Common myeloid progenitor, CD34-positive (primary cell): Measurements from ENCODE around the gene ST6GALNAC3.
"Not testable (repeated sequence)": the region's sequence is repeated elsewhere in the genome, so short reads cannot be mapped to it uniquely, and the experiment has no call there.

Experiments
- CTCF ChIA-PET: fragments of 350-600 bp; sonication (Branson Sonifier 250); formaldehyde crosslinking; loops from one replicate; lab custom pipeline; 2021; ENCODE audit warnings: antibody characterized with exemption; lab: Charles Lee
- POLR2A ChIA-PET: fragments of 350-600 bp; sonication (Branson Sonifier 250); formaldehyde crosslinking; loops from one replicate; lab custom pipeline; 2021; ENCODE audit warnings: antibody characterized with exemption; lab: Charles Lee
- DNase-seq, 3 donors: peaks; one replicate each; pipeline versions ENCODE4 v3.0.0 to v3.0.0-alpha.2; 2013
- H3K27ac ChIP-seq, 2 experiments: 1 replicate in 1 of 2; 2 replicates in 1 of 2; pipeline ENCODE4 v1.7.0; 2013; ENCODE audit warnings: inconsistent platforms in 2 of 2, low read length in 2 of 2, mild to moderate bottlenecking in 2 of 2, low read depth in 1 of 2, moderate library complexity in 1 of 2; ENCODE audit not compliant: severe bottlenecking in 2 of 2, insufficient read depth in 1 of 2, poor library complexity in 1 of 2
- H3K27me3 ChIP-seq, 5 experiments: replicated peaks in 2 of 5; 1 replicate in 3 of 5; 2 replicates in 2 of 5; pipeline versions ENCODE4 v1.6.1 to v1.7.0; 2013; ENCODE audit warnings: low read length in 4 of 5, mild to moderate bottlenecking in 2 of 5, moderate library complexity in 2 of 5, inconsistent platforms in 1 of 5; ENCODE audit not compliant: insufficient read depth in 5 of 5, control insufficient read depth in 4 of 5
- H3K36me3 ChIP-seq, 4 experiments: 1 replicate in 2 of 4; 2 replicates in 2 of 4; pipeline versions ENCODE4 v1.6.1 to v1.7.0; 2013; ENCODE audit warnings: low read length in 3 of 4, control low read depth in 1 of 4, mild to moderate bottlenecking in 1 of 4; ENCODE audit not compliant: control insufficient read depth in 4 of 4, insufficient read depth in 4 of 4
- H3K4me1 ChIP-seq, 4 experiments: 1 replicate in 3 of 4; 2 replicates in 1 of 4; pipeline versions ENCODE4 v1.6.1 to v1.7.1; 2013; ENCODE audit warnings: low read length in 3 of 4, mild to moderate bottlenecking in 3 of 4, control low read depth in 1 of 4, inconsistent platforms in 1 of 4, moderate library complexity in 1 of 4; ENCODE audit not compliant: control insufficient read depth in 4 of 4, insufficient read depth in 4 of 4; ENCODE audit errors: control extremely low read depth in 1 of 4
- H3K4me3 ChIP-seq, 7 experiments: 1 replicate in 4 of 7; 2 replicates in 3 of 7; pipeline versions ENCODE4 v1.5.1 to v1.7.0; 2013; ENCODE audit warnings: mild to moderate bottlenecking in 7 of 7, low read length in 6 of 7, moderate library complexity in 6 of 7, inconsistent platforms in 2 of 7, low read depth in 2 of 7, control low read depth in 1 of 7; ENCODE audit not compliant: insufficient read depth in 4 of 7, control insufficient read depth in 1 of 7; ENCODE audit errors: extremely low read depth in 1 of 7
- H3K9me3 ChIP-seq, 5 experiments: 1 replicate in 4 of 5; 2 replicates in 1 of 5; pipeline versions ENCODE4 v1.6.1 to v1.7.1; 2013; ENCODE audit warnings: low read length in 4 of 5, mild to moderate bottlenecking in 2 of 5, inconsistent platforms in 1 of 5, low read depth in 1 of 5, moderate library complexity in 1 of 5; ENCODE audit not compliant: control insufficient read depth in 4 of 5, insufficient read depth in 2 of 5; ENCODE audit errors: control extremely low read depth in 1 of 5
- WGBS: methylation state at CpG from one replicate; pipeline ENCODE4 v1.1.5; 2013; ENCODE audit not compliant: insufficient coverage; 5-methylcytosine and 5-hydroxymethylcytosine counted together

The ST6GALNAC3 gene

GRCh38 chr1:76037324-76037723, 37.2 kb upstream of the ST6GALNAC3 start:
- 88% methylated on average over 4 of the region's 4 CpGs for WGBS
- Histone ChIP-seq H3K27me3 (no peaks in the 10 kb centered on the region), H3K27ac (no peak overlapping the region), H3K4me3 (no peak overlapping the region), H3K4me1 (peaks cover 0 to 5% (median 2%) of the 10 kb centered on the region in 4 experiments), H3K36me3 (no peaks in the 10 kb centered on the region), H3K9me3 (no peaks in the 10 kb centered on the region)
- ChIA-PET POLR2A (no interaction called here), CTCF (interaction anchor here (1.1 kb wide), 1 partner anchor 117 kb away, joined by 3 read pairs; no protein-coding TSS in a partner anchor)
- no peak for DNase-seq

DNA sequence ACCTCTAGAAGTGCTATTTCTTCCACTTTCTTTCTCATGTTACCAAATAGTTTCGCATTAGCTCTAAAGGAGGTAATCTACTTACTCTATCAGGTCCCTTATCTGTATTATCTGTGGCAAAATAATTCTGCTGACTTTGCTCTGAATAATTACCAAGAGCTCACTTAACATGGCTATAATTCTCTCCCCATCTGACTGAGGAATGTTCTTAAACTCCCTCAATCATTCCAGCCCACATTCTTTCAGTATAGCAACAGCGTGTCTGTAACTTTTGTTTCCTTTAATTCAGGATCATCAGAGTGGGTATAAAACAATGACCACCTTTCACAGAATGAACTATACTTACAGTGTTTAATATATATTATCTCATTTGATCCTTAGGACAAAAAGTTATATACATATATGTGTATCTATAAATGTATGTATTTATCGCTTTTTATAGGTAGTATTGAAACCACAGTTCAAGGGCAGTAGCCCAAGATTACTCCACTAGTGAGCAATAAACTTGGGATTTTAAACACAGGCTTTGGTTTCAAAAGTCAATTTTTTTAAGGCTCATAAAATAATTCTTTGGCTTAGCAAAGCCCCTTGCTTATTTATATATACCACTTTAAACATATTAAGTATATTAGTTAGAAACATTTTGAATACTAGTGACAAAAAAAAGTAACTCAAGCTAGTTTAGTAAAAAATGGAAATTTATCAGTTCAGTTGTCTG, 36.1 kb upstream of the ST6GALNAC3 start:
- H3K27me3 ChIP-seq: no peaks in the 10 kb centered on the region
- DNase-seq: no peak
- H3K4me3 ChIP-seq: no peak overlapping the region
- POLR2A ChIA-PET: no interaction called here
- H3K27ac ChIP-seq: no peak overlapping the region
- WGBS: no CpG with 5 or more reads among the region's 3 CpGs
- no peaks in the 10 kb centered on the region for H3K36me3 ChIP-seq
- no peaks in the 10 kb centered on the region for H3K9me3 ChIP-seq
- H3K4me1 ChIP-seq: no peaks in the 10 kb centered on the region
- CTCF ChIA-PET: interaction anchor here (0.6 to 1.1 kb wide), 2 partner anchors 116 to 1865 kb away, joined by 3 read pairs; no protein-coding TSS in a partner anchor

DNA sequence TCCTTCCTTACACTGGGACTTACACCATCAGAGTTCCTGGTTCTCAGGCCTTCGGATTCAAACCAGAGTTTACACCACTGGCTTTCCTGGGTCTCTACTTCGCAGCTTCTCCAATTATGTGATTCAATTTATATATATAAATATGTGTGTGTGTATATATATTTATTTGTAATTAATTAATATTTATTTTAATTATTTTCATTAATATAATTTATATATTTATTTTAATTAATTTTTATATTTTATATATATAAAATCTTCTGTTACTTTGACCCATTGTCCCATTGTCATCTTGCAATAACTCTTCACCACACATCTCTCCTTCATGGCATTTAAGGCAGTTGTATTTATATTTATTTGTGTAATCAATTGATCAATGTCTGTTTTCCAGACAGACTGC, 28.4 kb upstream of the ST6GALNAC3 start:
- H3K36me3 ChIP-seq: no peaks in the 10 kb centered on the region
- no peak overlapping the region for H3K4me3 ChIP-seq
- no peaks in the 10 kb centered on the region for H3K9me3 ChIP-seq
- ChIA-PET CTCF (interaction anchor here (1.3 kb wide), 1 partner anchor 12 kb away, joined by 4 read pairs; no protein-coding TSS in a partner anchor), POLR2A (no interaction called here)
- no CpG with 5 or more reads among the region's 2 CpGs for WGBS
- no peak overlapping the region for H3K27ac ChIP-seq
- DNase-seq: no peak
- no peaks in the 10 kb centered on the region for H3K4me1 ChIP-seq
- no peaks in the 10 kb centered on the region for H3K27me3 ChIP-seq

GRCh38 chr1:76048219-76048618, 26.3 kb upstream of the ST6GALNAC3 start:
- peaks cover 0 to 5% (median 2%) of the 10 kb centered on the region in 4 experiments for H3K4me1 ChIP-seq
- H3K4me3 ChIP-seq: no peak overlapping the region
- H3K36me3 ChIP-seq: no peaks in the 10 kb centered on the region
- no peak overlapping the region for H3K27ac ChIP-seq
- H3K9me3 ChIP-seq: no peaks in the 10 kb centered on the region
- POLR2A ChIA-PET: no interaction called here
- CTCF ChIA-PET: no interaction called here
- 100% methylated on average over 1 of the region's 1 CpG for WGBS
- no peaks in the 10 kb centered on the region for H3K27me3 ChIP-seq
- DNase-seq: no peak

GRCh38 chr1:76048926-76049325, 25.6 kb upstream of the ST6GALNAC3 start:
- peaks cover 0 to 7% (median 4%) of the 10 kb centered on the region in 4 experiments for H3K4me1 ChIP-seq
- POLR2A ChIA-PET: no interaction called here
- no peaks in the 10 kb centered on the region for H3K9me3 ChIP-seq
- H3K36me3 ChIP-seq: no peaks in the 10 kb centered on the region
- no peak for DNase-seq
- H3K27me3 ChIP-seq: no peaks in the 10 kb centered on the region
- H3K27ac ChIP-seq: no peak overlapping the region
- no CpG with 5 or more reads among the region's 1 CpG for WGBS
- no peak overlapping the region for H3K4me3 ChIP-seq
- CTCF ChIA-PET: no interaction called here

- WGBS: no CpG with 5 or more reads among the region's 4 CpGs
- Histone ChIP-seq H3K27me3 (no peaks in the 10 kb centered on the region), H3K4me3 (no peak overlapping the region), H3K4me1 (peaks cover 0 to 7% (median 4%) of the 10 kb centered on the region in 4 experiments), H3K36me3 (no peaks in the 10 kb centered on the region), H3K27ac (no peak overlapping the region), H3K9me3 (no peaks in the 10 kb centered on the region)
- ChIA-PET CTCF (no interaction called here), POLR2A (no interaction called here)
- DNase-seq: no peak
Observed at GRCh38 chr1:76049498-76049897, 25.0 kb upstream of the ST6GALNAC3 start.

GRCh38 chr1:76050073-76050472, 24.5 kb upstream of the ST6GALNAC3 start:
- H3K27me3 ChIP-seq, H3K36me3 ChIP-seq, H3K4me3 ChIP-seq, POLR2A ChIA-PET, H3K4me1 ChIP-seq, H3K27ac ChIP-seq, DNase-seq, H3K9me3 ChIP-seq, CTCF ChIA-PET: not testable (repeated sequence)
- WGBS: no CpG with 5 or more reads among the region's 3 CpGs
